HepG2 (cell line): Measurements from ENCODE around the gene SPTAN1. TPM values are rescaled to one million over a fixed set of nuclear protein-coding genes. Genes with fewer than 3 reads are reported as not detected.

Experiments
- ATF1 ChIP-seq: IDR thresholded peaks from 2 replicates; pipeline ENCODE4 v1.6.1; 2016; ENCODE audit warnings: mild to moderate bottlenecking, control low read depth
- ELF3 ChIP-seq: IDR thresholded peaks from 2 replicates; pipeline ENCODE4 v1.6.1; 2016; ENCODE audit warnings: missing genetic modification reagents, missing compliant biosample characterization
- ETV5 ChIP-seq: IDR thresholded peaks from 2 replicates; pipeline ENCODE4 v1.6.1; 2018; ENCODE audit warnings: missing biosample characterization, missing genetic modification reagents, inconsistent platforms, borderline replicate concordance
- HOXA9 ChIP-seq: sonication (generic); formaldehyde crosslinking; IDR thresholded peaks from 2 replicates; pipeline ENCODE4 v1.8.1; 2022; ENCODE audit warnings: missing genetic modification reagents, mild to moderate bottlenecking, moderate library complexity, borderline replicate concordance
- PAWR ChIP-seq: sonication (generic); formaldehyde crosslinking; IDR thresholded peaks from 2 replicates; pipeline ENCODE4 v1.4.0; 2020; ENCODE audit warnings: missing genetic modification reagents, mild to moderate bottlenecking, borderline replicate concordance
- POGK ChIP-seq: sonication (generic); formaldehyde crosslinking; conservative IDR thresholded peaks from 2 replicates; pipeline ENCODE4 v1.8.0; 2022; ENCODE audit warnings: mild to moderate bottlenecking, moderate library complexity, missing genetic modification reagents
- SATB2 ChIP-seq: sonication (generic); formaldehyde crosslinking; IDR thresholded peaks from 2 replicates; pipeline ENCODE4 v1.5.0; 2020; ENCODE audit warnings: missing genetic modification reagents
- TCF7 ChIP-seq: sonication (generic); IDR thresholded peaks from 2 replicates; pipeline ENCODE4 v1.6.1; 2016; ENCODE audit warnings: antibody characterized with exemption, low read depth
- ZMAT3 ChIP-seq: sonication (generic); formaldehyde crosslinking; conservative IDR thresholded peaks from 2 replicates; pipeline ENCODE4 v1.7.0; 2021; ENCODE audit warnings: missing genetic modification reagents
- ZNF138 ChIP-seq: sonication (generic); formaldehyde crosslinking; IDR thresholded peaks from 2 replicates; pipeline ENCODE4 v1.5.0; 2020; ENCODE audit warnings: mild to moderate bottlenecking, low read depth, missing genetic modification reagents
- ZNF207 ChIP-seq: fragments of 450-650 bp; IDR thresholded peaks from 2 replicates; pipeline ENCODE4 v1.6.1; 2016; ENCODE audit warnings: antibody characterized with exemption, borderline replicate concordance
- ZNF530 ChIP-seq: sonication (generic); formaldehyde crosslinking; IDR thresholded peaks from 2 replicates; pipeline ENCODE4 v1.5.0; 2020; ENCODE audit warnings: low read depth, mild to moderate bottlenecking, missing genetic modification reagents
- ZNF670 ChIP-seq: sonication (generic); formaldehyde crosslinking; IDR thresholded peaks from 2 replicates; pipeline ENCODE4 v1.8.0; 2022; ENCODE audit warnings: mild to moderate bottlenecking, missing genetic modification reagents, borderline replicate concordance
- ZNF770 ChIP-seq: sonication (generic); formaldehyde crosslinking; IDR thresholded peaks from 2 replicates; pipeline ENCODE4 v1.5.0; 2020; ENCODE audit warnings: mild to moderate bottlenecking, missing genetic modification reagents
- ZNF879 ChIP-seq: sonication (generic); formaldehyde crosslinking; IDR thresholded peaks from 2 replicates; pipeline ENCODE4 v1.8.1; 2023; ENCODE audit warnings: missing genetic modification reagents
- polyA plus RNA-seq, 8 experiments: library from polyadenylated mRNA; depleted of rRNA in 3 of 8; stranded (reverse) in 7 of 8; unstranded in 1 of 8; fragments of >200 nt; fragmentation: Illumina TruSeq in 4 of 8; extraction: Trizol in 4 of 8; gene quantifications; 2 replicates each; pipeline versions ENCODE4 v1.2.1 to v1.2.3, GENCODE V29; 2011 to 2016; ENCODE audit warnings: low read depth in 4 of 8, missing spikeins in 1 of 8, mixed read lengths in 1 of 8; ENCODE audit not compliant: insufficient read depth in 1 of 8
- total RNA-seq, 5 experiments: library from RNA; depleted of rRNA; stranded (reverse); fragments of >200 nt; fragmentation: Illumina TruSeq; extraction: Trizol; gene quantifications; 2 replicates each; pipeline ENCODE4 v1.2.3, GENCODE V29; 2016; ENCODE audit warnings: low read depth in 1 of 5
- TF ChIP-seq, protein P1 (sequence below): sonication (generic); formaldehyde crosslinking; IDR thresholded peaks from 2 replicates; pipeline ENCODE4 v1.4.0; 2020; ENCODE audit warnings: missing genetic modification reagents
- TF ChIP-seq, protein P2 (sequence below): sonication (generic); formaldehyde crosslinking; conservative IDR thresholded peaks from 2 replicates; pipeline ENCODE4 v1.4.0; 2020; ENCODE audit warnings: missing genetic modification reagents
- TF ChIP-seq, protein P3 (sequence below): sonication (generic); formaldehyde crosslinking; IDR thresholded peaks from 2 replicates; pipeline ENCODE4 v1.4.0; 2020; ENCODE audit warnings: missing genetic modification reagents

Gene SPTAN1
- total and polyA plus RNA-seq, 2 of the 13 experiments (the other 11 are each of a cell fraction or from before 2014, with no cell fraction given), result 106 to 111 TPM

DNA sequence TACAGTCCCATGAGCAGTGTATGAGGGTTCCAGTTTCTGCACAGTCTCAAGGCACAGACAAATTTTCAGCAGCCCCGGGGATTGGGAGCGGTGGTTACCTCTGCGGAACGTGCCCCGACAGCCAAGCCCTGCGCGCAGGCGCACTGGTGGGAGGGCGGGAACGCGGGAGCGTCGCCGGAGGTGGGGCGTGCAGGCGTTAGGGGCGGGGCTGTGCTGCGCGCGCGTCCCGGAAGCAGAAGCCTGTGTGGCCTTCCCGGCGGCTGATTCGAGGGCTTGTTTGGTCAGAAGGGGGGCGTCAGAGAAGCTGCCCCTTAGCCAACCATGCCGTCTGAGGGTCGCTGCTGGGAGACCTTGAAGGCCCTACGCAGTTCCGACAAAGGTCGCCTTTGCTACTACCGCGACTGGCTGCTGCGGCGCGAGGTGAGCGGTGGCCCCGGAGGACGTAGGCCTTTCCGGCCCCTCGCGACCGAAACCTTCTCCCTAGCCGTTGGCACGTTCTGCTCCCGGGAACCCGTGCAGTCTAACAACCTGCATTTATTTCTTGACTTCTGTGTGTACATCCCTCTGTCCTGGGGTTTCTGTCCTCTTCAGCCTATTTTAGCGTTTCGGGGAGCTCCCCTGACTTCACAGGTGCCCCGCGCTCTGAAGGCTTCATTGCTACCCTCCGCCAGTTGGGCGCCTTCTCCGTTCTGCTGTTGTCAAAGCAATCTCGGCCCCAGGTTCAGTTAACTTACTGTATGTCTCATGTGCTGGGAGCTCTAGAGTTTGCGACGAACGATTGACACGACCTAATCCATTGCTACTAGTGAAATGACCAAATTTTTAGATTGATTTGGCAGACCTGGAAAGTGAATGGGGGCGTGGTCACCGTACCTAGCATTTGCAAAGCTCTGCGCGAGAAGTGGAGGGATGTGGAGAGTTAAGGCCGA is 47.6 kb upstream of the SPTAN1 start, which contains the start of gene GLE1 (continued):
- TF ChIP-seq, protein P1, sequence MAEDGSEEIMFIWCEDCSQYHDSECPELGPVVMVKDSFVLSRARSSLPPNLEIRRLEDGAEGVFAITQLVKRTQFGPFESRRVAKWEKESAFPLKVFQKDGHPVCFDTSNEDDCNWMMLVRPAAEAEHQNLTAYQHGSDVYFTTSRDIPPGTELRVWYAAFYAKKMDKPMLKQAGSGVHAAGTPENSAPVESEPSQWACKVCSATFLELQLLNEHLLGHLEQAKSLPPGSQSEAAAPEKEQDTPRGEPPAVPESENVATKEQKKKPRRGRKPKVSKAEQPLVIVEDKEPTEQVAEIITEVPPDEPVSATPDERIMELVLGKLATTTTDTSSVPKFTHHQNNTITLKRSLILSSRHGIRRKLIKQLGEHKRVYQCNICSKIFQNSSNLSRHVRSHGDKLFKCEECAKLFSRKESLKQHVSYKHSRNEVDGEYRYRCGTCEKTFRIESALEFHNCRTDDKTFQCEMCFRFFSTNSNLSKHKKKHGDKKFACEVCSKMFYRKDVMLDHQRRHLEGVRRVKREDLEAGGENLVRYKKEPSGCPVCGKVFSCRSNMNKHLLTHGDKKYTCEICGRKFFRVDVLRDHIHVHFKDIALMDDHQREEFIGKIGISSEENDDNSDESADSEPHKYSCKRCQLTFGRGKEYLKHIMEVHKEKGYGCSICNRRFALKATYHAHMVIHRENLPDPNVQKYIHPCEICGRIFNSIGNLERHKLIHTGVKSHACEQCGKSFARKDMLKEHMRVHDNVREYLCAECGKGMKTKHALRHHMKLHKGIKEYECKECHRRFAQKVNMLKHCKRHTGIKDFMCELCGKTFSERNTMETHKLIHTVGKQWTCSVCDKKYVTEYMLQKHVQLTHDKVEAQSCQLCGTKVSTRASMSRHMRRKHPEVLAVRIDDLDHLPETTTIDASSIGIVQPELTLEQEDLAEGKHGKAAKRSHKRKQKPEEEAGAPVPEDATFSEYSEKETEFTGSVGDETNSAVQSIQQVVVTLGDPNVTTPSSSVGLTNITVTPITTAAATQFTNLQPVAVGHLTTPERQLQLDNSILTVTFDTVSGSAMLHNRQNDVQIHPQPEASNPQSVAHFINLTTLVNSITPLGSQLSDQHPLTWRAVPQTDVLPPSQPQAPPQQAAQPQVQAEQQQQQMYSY (CRISPR knock-in tag), result no peak
- TF ChIP-seq PAWR (CRISPR knock-in tag), result no peak
- no peak for TF ChIP-seq TCF7
- TF ChIP-seq ATF1 (CRISPR knock-in tag), result no peak
- TF ChIP-seq, protein P2, sequence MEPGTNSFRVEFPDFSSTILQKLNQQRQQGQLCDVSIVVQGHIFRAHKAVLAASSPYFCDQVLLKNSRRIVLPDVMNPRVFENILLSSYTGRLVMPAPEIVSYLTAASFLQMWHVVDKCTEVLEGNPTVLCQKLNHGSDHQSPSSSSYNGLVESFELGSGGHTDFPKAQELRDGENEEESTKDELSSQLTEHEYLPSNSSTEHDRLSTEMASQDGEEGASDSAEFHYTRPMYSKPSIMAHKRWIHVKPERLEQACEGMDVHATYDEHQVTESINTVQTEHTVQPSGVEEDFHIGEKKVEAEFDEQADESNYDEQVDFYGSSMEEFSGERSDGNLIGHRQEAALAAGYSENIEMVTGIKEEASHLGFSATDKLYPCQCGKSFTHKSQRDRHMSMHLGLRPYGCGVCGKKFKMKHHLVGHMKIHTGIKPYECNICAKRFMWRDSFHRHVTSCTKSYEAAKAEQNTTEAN (CRISPR knock-in tag), result 0 out of 2 replicates have a peak, but pooled peaks have one; percentile 65
- peak; percentile 57; the same call in 1 of the 2 replicates for TF ChIP-seq SATB2 (CRISPR knock-in tag)
- no peak for TF ChIP-seq HOXA9 (CRISPR knock-in tag)
- TF ChIP-seq ZNF207, result no peak
- TF ChIP-seq ZNF879 (CRISPR knock-in tag), result no peak; the same call in 1 of the 2 replicates
- peak; percentile 60 for TF ChIP-seq ZNF770 (CRISPR knock-in tag)
- TF ChIP-seq ETV5 (CRISPR knock-in tag), result peak; percentile 50; the same call in 1 of the 2 replicates
- TF ChIP-seq ELF3, result peak; percentile 87
- peak; percentile 90 for TF ChIP-seq ZMAT3 (CRISPR knock-in tag)
- TF ChIP-seq, protein P3, sequence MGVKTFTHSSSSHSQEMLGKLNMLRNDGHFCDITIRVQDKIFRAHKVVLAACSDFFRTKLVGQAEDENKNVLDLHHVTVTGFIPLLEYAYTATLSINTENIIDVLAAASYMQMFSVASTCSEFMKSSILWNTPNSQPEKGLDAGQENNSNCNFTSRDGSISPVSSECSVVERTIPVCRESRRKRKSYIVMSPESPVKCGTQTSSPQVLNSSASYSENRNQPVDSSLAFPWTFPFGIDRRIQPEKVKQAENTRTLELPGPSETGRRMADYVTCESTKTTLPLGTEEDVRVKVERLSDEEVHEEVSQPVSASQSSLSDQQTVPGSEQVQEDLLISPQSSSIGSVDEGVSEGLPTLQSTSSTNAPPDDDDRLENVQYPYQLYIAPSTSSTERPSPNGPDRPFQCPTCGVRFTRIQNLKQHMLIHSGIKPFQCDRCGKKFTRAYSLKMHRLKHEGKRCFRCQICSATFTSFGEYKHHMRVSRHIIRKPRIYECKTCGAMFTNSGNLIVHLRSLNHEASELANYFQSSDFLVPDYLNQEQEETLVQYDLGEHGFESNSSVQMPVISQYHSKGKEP (CRISPR knock-in tag), result no peak
- no peak for TF ChIP-seq ZNF530 (CRISPR knock-in tag)
- no peak for TF ChIP-seq ZNF670 (CRISPR knock-in tag)
- TF ChIP-seq ZNF138 (CRISPR knock-in tag), result peak; percentile 71; the same call in 1 of the 2 replicates
- TF ChIP-seq POGK (CRISPR knock-in tag), result 0 out of 2 replicates have a peak, but pooled peaks have one; percentile 59
